Fibroblast of the conjunctiva (primary cell): ENCODE measurements around the gene MILR1.

Experiments
- DNase-seq: peaks from one replicate; pipeline ENCODE4 v3.0.0-alpha.2; 2010; ENCODE audit warnings: low read depth

Gene MILR1

DNA sequence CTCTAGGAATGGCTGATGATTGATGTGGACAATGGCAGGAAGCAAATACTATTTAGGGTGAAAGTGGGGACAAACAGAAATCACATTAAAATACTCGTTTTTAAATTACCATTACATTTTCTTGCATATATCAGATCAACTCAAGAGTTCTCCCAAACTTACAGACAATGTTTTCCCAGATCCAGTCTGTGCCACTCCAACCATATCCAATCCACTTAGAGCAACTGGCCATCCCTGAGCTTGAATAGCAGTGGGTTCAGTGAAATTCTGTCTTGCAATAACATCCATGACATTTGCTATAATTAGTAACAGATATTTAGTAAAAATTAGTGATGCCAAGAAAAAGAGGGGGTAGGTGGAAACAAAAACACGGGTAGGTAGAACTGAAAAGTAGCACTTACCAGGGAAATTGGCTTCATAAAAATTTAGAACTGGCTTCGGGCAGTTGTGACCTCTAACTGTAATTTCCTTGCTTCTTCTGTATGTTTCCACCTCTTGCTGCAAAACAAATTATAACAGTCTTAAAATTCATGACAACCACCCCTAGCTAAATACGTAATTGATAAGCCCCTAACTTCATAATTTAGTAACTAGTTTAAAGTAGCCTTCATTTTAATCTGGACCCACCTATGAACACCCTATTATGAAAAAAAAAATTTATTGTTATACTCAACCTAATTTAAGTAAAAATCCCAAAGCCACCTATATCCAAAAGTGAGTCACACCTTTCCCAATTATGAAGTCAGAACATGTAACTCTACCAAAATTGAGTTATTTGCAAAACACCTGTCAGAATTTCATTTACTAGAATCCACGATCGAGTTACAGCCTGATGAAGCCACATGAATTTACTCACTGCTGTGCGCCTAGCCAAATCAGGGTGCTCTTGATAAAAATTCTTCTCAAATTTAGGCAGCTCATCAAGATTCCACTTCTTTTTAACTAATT is 55.2 kb downstream of the MILR1 start:
- DNase-seq = no peak

DNA sequence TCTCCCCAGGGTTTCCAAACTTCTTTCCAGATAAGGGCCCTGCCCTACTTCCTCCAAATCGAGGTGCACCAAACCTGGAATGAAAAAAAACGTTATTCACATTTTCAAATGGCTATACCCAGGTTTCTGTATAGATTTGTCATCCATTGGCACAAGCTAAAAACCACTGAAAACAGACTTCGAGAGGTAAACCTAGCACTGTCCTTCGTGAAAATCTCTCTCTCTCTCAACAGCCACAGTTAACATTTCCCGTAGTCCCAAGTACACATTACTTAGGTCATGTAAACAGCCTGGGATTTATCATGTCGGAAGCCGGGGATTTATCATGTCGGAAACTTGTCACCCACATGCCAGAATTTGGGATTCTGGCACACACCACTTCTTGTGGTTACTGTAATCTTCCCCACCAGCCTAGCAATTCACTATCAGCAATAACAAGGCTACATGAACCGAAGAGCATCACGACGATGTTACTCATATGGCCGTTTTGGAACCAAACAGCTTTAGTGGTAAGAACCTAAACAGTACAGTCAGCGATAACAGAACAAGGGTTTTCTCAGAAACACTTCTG is 55.9 kb downstream of the MILR1 start:
- DNase-seq = no peak

GRCh38 chr17:64505340-64506200 is 56.7 kb downstream of the MILR1 start:
- DNase-seq = peak; percentile 81

DNA sequence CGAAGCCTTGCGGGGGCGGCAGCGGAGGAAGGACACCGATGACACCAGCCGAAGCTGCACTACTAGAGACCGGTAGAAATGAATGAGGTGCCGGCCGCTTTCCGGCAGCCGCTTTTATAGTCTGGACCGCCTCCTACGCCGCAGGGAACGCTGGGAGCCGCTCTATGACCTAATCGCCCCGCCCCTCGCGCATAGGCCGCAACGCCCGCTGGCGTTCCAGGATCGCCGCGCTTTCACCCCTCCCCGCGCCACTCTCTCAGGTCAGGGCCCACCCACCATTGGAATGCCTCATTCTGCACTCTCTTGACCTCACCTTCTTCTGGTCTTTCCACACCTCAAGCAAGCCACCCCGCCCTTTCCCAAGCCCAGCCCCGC is 57.3 kb downstream of the MILR1 start, which contains the start of gene DDX5:
TSS of gene DDX5 (minus strand) at position 89 of the 375 bp plus-strand sequence. CDS start 170 bp downstream, outside the sequence.
- peak; percentile 93 for DNase-seq

DNA sequence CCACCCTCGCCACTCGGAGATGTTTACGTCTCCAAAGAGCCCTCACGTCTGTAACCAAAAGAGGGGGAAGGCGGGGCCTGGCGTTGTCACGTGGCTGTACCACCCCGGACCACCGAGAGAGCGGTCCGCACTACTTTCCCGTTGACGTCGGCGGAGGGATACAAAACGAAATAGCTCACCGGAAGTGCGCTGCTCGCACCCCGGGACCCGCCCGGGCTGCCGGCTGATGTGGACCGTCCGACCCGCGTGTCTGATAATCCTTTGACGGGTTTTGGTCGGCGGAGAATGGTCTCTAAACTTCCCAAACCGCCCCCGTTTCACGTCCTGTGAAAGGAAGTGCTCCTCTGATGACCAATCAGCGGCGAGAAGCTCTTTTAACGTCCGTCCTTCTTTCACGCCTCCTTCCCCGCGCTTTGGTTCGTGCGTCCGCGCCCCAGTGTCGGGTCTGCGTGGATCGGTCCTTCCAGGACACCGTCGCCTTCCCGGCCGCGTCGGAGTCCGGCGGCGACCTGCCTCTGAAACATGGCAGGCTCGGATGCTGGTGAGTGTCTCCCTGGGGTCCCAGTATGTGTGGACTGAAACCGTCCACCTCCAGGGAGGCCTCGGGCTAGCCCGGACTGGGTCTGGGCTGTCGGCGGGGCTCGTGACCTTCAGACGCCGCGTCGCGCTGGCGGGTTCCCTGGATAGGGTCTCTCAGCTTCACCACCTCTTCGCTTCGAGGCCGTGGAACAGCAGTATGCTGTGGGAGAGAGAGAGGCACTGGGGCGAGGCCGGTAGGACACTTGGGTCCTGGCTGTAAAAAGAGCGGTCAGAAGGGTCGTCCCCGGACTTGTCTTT is 57.9 kb downstream of the MILR1 start, which contains the start of gene CEP95:
TSS of gene CEP95 (plus strand) at position 402 of the 837 bp plus-strand sequence. CDS start at position 523, 121 bp downstream.
- peak; percentile 96 for DNase-seq

GRCh38 chr17:64507413-64507782 is 58.5 kb downstream of the MILR1 start:
- DNase-seq = peak; percentile 67

DNA sequence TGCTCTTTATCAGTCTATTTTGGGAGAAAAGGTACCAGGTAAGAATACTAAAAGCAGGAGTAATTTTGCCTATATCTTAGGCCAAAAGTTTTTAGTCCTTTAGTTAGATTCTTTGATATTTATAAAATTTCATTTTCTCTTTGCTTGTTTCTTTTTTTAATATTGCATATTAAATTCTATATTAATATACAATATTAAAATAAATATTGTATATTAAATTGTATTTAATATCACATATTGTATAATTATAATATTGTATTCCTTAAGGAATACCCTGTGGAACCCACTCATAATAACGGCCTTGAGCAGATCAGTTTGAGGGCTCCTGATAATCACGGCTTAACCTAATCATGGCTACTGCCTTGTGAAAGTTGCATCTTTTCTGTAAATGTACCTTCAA is 59.8 kb downstream of the MILR1 start:
- no peak for DNase-seq

GRCh38 chr17:64509179-64509578 is 60.3 kb downstream of the MILR1 start:
- DNase-seq = no peak

DNA sequence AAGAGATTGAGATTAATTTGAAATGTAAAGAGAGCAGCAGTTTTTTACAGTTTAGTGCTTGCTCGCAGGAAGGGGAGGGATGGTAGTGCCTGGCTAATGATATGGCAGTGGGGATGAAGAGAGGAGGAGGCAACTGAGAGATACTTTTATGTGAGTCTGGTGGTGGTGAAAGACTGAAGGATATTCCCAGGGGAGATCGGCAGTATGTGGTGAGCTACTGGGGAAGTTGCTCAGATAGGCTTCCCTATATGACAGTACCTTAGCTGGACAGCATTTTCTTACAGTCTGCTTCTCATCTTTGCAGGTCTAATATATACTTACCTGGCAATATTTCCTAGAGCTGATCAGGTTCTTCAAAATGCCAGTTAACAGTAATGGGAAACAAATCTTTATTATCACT is 66.5 kb downstream of the MILR1 start:
- DNase-seq = no peak

- DNase-seq = no peak
Observed at GRCh38 chr17:64515829-64516228, 66.9 kb downstream of the MILR1 start.
